A673 (cell line): ENCODE data around the gene KLK15. TPM values are rescaled to one million over a fixed set of nuclear protein-coding genes. Genes with fewer than 3 reads are reported as not detected.

Experiments
- BruUV-seq: library from RNA; stranded (reverse); fragments of 400-500 nt; replicated peaks from 2 replicates; lab custom pipeline; 2021; lab: Mats Ljungman, UMichigan
- CTCF ChIA-PET: fragments of 300-600 bp; sonication (Branson Sonifier 250); formaldehyde crosslinking; loops from one replicate; lab custom pipeline; 2022; ENCODE audit warnings: antibody characterized with exemption; lab: Charles Lee
- POLR2A ChIA-PET: fragments of 300-600 bp; sonication (Branson Sonifier 250); formaldehyde crosslinking; loops from one replicate; lab custom pipeline; 2022; ENCODE audit warnings: antibody characterized with exemption; ENCODE audit not compliant: low non-redundant PET; lab: Charles Lee
- DNase-seq: peaks from one replicate; pipeline ENCODE4 v3.0.0-alpha.2; 2015; ENCODE audit warnings: low spot score
- H3K27ac ChIP-seq: fragments of 200-600 bp; sonication (generic); 2 replicates; pipeline ENCODE4 v1.5.1; 2016; ENCODE audit warnings: mixed run types, low read depth, mild to moderate bottlenecking, mixed read lengths, antibody characterized with exemption, low read length; ENCODE audit not compliant: poor library complexity, severe bottlenecking
- H3K27me3 ChIP-seq: fragments of 200-600 bp; sonication (generic); replicated peaks from 2 replicates; pipeline ENCODE4 v1.6.1; 2017; ENCODE audit warnings: mixed run types, low read depth, mild to moderate bottlenecking, mixed read lengths, antibody characterized with exemption, low read length; ENCODE audit not compliant: insufficient read depth, poor library complexity
- H3K36me3 ChIP-seq: fragments of 200-600 bp; sonication (generic); 2 replicates; pipeline ENCODE4 v1.6.1; 2016; ENCODE audit warnings: mixed run types, mild to moderate bottlenecking, mixed read lengths, antibody characterized with exemption, low read length; ENCODE audit not compliant: insufficient read depth, poor library complexity, severe bottlenecking
- H3K4me1 ChIP-seq: fragments of 200-600 bp; sonication (generic); 2 replicates; pipeline ENCODE4 v1.6.1; 2017; ENCODE audit warnings: mixed run types, mild to moderate bottlenecking, mixed read lengths, antibody characterized with exemption, low read length; ENCODE audit not compliant: insufficient read depth, poor library complexity, severe bottlenecking
- H3K4me3 ChIP-seq: fragments of 200-600 bp; sonication (generic); 2 replicates; pipeline ENCODE4 v1.5.1; 2016; ENCODE audit warnings: low read depth, mixed run types, mild to moderate bottlenecking, mixed read lengths, low read length; ENCODE audit not compliant: poor library complexity, severe bottlenecking
- H3K9me3 ChIP-seq: fragments of 200-600 bp; sonication (generic); 2 replicates; pipeline ENCODE4 v1.6.1; 2016; ENCODE audit warnings: mixed run types, low read depth, mild to moderate bottlenecking, mixed read lengths, antibody characterized with exemption, low read length; ENCODE audit not compliant: poor library complexity, severe bottlenecking
- EZH2 ChIP-seq: fragments of 200-600 bp; sonication (generic); IDR thresholded peaks from 2 replicates; pipeline ENCODE4 v1.6.1; 2017; ENCODE audit warnings: borderline replicate concordance, low read depth, mild to moderate bottlenecking, mixed read lengths, antibody characterized with exemption, low read length; ENCODE audit not compliant: poor library complexity, severe bottlenecking
- intact Hi-C: fragments of 100-400 bp; cut with micrococcal nuclease; formaldehyde crosslinking; loops from one replicate; pipeline ENCODE4 v1.10.0; 2022; ENCODE audit not compliant: unreplicated experiment
- total RNA-seq: library from RNA; stranded (reverse); gene quantifications from 2 replicates; pipeline ENCODE4 v1.2.3, GENCODE V29; 2021
- TF ChIP-seq, protein P1 (sequence below): fragments of 300-800, 200-600 bp; sonication (generic); conservative IDR thresholded peaks from 2 replicates; pipeline ENCODE4 v1.5.1; 2017; ENCODE audit warnings: low read depth, mild to moderate bottlenecking, antibody characterized with exemption, low read length, moderate library complexity, mixed read lengths

The KLK15 gene
- total RNA-seq, 1 experiment from 2014 or later: not detected

- no peaks in the 10 kb centered on the region for H3K9me3 ChIP-seq
- H3K4me3 ChIP-seq: no peak overlapping the region
- H3K4me1 ChIP-seq: no peaks in the 10 kb centered on the region
- H3K27me3 ChIP-seq: peaks cover 52% of the 10 kb centered on the region
- intact Hi-C loops: no loop called here
- no peak overlapping the region for H3K27ac ChIP-seq
- no peak for TF ChIP-seq EZH2
- TF ChIP-seq, protein P1, sequence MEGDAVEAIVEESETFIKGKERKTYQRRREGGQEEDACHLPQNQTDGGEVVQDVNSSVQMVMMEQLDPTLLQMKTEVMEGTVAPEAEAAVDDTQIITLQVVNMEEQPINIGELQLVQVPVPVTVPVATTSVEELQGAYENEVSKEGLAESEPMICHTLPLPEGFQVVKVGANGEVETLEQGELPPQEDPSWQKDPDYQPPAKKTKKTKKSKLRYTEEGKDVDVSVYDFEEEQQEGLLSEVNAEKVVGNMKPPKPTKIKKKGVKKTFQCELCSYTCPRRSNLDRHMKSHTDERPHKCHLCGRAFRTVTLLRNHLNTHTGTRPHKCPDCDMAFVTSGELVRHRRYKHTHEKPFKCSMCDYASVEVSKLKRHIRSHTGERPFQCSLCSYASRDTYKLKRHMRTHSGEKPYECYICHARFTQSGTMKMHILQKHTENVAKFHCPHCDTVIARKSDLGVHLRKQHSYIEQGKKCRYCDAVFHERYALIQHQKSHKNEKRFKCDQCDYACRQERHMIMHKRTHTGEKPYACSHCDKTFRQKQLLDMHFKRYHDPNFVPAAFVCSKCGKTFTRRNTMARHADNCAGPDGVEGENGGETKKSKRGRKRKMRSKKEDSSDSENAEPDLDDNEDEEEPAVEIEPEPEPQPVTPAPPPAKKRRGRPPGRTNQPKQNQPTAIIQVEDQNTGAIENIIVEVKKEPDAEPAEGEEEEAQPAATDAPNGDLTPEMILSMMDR: no peak
- BruUV-seq: no TSS peak
- H3K36me3 ChIP-seq: no peaks in the 10 kb centered on the region
- ChIA-PET CTCF (no interaction called here), POLR2A (no interaction called here)
- DNase-seq: no peak
Observed at GRCh38 chr19:50843205-50843604, 9.8 kb upstream of the KLK15 start.

- BruUV-seq: no TSS peak
- intact Hi-C loops: no loop called here
Observed at GRCh38 chr19:50842130-50842529, 8.8 kb upstream of the KLK15 start.

DNA sequence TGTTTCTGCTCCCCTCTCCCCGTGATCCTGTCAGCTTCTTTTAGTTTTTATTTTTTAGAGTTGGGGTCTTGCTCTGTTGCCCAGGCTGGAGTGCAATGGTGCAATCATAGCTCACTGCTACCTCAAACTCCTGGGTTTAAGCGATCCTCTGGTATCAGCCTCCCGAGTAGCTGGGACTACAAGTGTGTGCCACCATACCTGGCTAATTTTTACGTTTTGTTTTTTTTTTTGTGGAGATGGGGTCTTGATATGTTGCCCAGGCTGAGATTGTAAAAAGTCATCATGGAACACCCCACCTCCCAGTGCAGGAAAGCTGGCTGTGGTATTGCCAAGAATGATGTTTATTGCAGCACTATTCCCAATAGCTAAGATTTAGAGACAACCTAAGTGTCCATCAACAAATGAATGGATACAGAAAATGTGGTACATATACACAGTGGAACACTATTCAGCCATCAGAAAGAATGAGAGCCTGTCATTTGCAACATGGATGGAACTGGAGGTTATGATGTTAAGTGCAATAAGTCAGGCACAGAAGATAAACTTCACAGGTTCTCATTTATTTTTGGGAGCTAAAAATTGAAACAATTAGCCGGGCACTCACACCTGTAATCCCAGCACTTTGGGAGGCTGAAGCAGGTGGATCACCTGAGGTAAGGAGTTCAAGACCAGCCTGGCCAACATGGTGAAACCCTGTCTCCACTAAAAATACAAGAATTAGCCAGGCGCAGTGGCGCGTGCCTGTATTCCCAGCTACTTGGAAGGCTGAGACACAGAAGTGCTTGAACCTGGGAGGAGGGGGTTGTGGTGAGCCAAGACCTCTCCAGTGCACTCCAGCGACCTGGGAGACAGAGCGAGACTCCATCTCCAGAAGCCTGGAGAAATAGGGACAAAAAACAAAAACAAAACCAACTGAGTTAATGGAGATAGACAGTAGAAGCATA lies 6.6 kb upstream of the KLK15 start:
- no peaks in the 10 kb centered on the region for H3K36me3 ChIP-seq
- BruUV-seq: no TSS peak
- no peak overlapping the region for H3K4me3 ChIP-seq
- peaks cover 37% of the 10 kb centered on the region for H3K27me3 ChIP-seq
- no peak for TF ChIP-seq EZH2
- TF ChIP-seq, protein P1: no peak
- peaks cover 3% of the 10 kb centered on the region for H3K4me1 ChIP-seq
- intact Hi-C loops: no loop called here
- no peak for DNase-seq
- H3K27ac ChIP-seq: no peak overlapping the region
- ChIA-PET POLR2A (no interaction called here), CTCF (interaction anchor here (0.7 kb wide), 1 partner anchor 23 kb away, joined by 5 read pairs; no protein-coding TSS in a partner anchor)
- H3K9me3 ChIP-seq: no peaks in the 10 kb centered on the region

More at GRCh38 chr19:50842130-50842529, 8.8 kb upstream of the KLK15 start:
- no peak overlapping the region for H3K27ac ChIP-seq
- DNase-seq: no peak
- H3K4me3 ChIP-seq: no peak overlapping the region
- no peaks in the 10 kb centered on the region for H3K36me3 ChIP-seq
- ChIA-PET POLR2A (no interaction called here), CTCF (no interaction called here)
- H3K4me1 ChIP-seq: no peaks in the 10 kb centered on the region
- H3K9me3 ChIP-seq: no peaks in the 10 kb centered on the region
- TF ChIP-seq, protein P1: no peak
- TF ChIP-seq EZH2: no peak
- H3K27me3 ChIP-seq: peaks cover 52% of the 10 kb centered on the region
